ENCODE data around the gene PDGFD. TPM values are rescaled to one million over a fixed set of nuclear protein-coding genes. Genes with fewer than 3 reads are reported as not detected.

The PDGFD gene
- total RNA-seq, 1 donor from 2014 or later, result 2.2 TPM

DNA sequence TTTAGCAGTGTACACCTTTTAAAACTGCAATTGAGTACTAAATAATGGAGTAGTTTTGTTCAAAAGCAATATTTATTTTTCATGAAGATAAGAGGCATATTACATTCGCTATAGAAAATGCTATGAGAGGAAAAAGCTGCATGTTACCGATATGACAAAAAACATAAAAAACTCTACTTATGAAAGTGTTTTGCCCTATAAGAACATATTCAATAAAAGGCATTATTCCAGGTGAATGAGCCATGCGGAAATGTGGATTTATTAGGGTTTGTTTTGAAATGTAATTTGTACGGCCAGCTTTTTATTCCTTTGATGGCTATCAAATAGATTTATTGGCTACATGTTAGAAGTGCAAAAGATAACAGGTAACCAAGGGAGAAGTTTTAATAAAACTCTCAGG, 256.8 kb downstream of the PDGFD start:
- H3K27me3 Mint-ChIP-seq (ENCODE audit: unreplicated experiment), result no peaks in the 10 kb centered on the region
- no peak for DNase-seq (ENCODE audit: extremely low spot score, unreplicated experiment)
- no peaks in the 10 kb centered on the region for H3K9me3 Mint-ChIP-seq (ENCODE audit: unreplicated experiment)
- H3K4me1 Mint-ChIP-seq (ENCODE audit: unreplicated experiment), result peaks cover 13% of the 10 kb centered on the region
- H3K36me3 Mint-ChIP-seq (ENCODE audit: unreplicated experiment), result no peaks in the 10 kb centered on the region
- no peak overlapping the region for H3K4me3 Mint-ChIP-seq (ENCODE audit: unreplicated experiment)
- H3K27ac Mint-ChIP-seq (ENCODE audit: unreplicated experiment), result no peak overlapping the region
- TF ChIP-seq, protein P1, sequence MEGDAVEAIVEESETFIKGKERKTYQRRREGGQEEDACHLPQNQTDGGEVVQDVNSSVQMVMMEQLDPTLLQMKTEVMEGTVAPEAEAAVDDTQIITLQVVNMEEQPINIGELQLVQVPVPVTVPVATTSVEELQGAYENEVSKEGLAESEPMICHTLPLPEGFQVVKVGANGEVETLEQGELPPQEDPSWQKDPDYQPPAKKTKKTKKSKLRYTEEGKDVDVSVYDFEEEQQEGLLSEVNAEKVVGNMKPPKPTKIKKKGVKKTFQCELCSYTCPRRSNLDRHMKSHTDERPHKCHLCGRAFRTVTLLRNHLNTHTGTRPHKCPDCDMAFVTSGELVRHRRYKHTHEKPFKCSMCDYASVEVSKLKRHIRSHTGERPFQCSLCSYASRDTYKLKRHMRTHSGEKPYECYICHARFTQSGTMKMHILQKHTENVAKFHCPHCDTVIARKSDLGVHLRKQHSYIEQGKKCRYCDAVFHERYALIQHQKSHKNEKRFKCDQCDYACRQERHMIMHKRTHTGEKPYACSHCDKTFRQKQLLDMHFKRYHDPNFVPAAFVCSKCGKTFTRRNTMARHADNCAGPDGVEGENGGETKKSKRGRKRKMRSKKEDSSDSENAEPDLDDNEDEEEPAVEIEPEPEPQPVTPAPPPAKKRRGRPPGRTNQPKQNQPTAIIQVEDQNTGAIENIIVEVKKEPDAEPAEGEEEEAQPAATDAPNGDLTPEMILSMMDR (IDR thresholded peaks at IDR 0.05), result no peak

DNA sequence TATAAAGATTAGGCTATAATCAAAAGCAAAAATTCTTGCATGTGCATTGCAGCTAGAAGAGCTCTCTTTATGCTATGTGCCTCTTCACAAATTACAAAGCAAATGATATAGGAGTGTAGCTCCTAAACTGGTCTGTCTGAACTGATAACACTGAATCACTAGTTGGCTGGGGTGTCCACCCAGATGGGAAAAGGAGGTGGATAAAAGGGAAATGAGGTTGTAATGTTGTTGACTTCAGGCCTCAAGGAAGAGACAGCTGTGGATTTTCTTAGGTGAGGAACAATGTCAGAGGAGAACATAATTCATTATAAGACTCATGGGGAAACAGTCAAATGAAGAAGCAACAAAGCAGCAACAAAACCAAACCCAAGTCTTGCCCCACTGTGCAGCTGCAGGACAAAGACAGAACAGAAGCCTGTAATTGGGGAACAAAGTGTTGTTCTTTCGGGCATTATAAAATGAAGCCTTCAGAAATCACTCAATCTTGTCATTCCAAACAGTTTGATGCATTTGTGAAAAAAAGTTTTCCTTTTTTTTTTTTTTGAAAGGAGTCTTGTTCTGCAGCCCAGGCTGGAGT, 257.6 kb downstream of the PDGFD start:
- Mint-ChIP-seq H3K27me3 (ENCODE audit: unreplicated experiment) (no peaks in the 10 kb centered on the region), H3K9me3 (ENCODE audit: unreplicated experiment) (no peaks in the 10 kb centered on the region), H3K4me1 (ENCODE audit: unreplicated experiment) (peaks cover 13% of the 10 kb centered on the region), H3K27ac (ENCODE audit: unreplicated experiment) (no peak overlapping the region), H3K4me3 (ENCODE audit: unreplicated experiment) (no peak overlapping the region), H3K36me3 (ENCODE audit: unreplicated experiment) (no peaks in the 10 kb centered on the region)
- TF ChIP-seq, protein P1 (IDR thresholded peaks at IDR 0.05), result no peak
- DNase-seq (ENCODE audit: extremely low spot score, unreplicated experiment), result no peak

DNA sequence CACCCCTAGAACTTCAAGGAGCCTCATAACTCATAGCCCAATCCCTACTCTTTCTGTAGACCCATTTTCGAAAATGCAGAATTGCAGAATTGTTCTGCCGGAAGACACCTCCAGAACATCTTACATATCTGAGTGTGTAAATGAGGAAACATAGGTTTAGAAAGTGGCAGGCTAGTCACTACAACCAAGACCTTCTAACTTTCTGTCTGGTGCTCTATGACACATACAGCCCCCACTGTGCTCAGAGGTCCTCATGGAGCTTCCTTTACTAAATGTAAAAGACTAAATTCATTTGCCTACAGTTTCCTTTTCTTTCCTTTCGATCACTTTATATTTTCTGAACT, 259.7 kb downstream of the PDGFD start:
- no peaks in the 10 kb centered on the region for H3K27me3 Mint-ChIP-seq (ENCODE audit: unreplicated experiment)
- H3K36me3 Mint-ChIP-seq (ENCODE audit: unreplicated experiment), result no peaks in the 10 kb centered on the region
- H3K4me1 Mint-ChIP-seq (ENCODE audit: unreplicated experiment), result peaks cover 13% of the 10 kb centered on the region
- no peak overlapping the region for H3K27ac Mint-ChIP-seq (ENCODE audit: unreplicated experiment)
- H3K4me3 Mint-ChIP-seq (ENCODE audit: unreplicated experiment), result no peak overlapping the region
- TF ChIP-seq, protein P1 (IDR thresholded peaks at IDR 0.05), result no peak
- DNase-seq (ENCODE audit: extremely low spot score, unreplicated experiment), result no peak
- H3K9me3 Mint-ChIP-seq (ENCODE audit: unreplicated experiment), result no peaks in the 10 kb centered on the region

DNA sequence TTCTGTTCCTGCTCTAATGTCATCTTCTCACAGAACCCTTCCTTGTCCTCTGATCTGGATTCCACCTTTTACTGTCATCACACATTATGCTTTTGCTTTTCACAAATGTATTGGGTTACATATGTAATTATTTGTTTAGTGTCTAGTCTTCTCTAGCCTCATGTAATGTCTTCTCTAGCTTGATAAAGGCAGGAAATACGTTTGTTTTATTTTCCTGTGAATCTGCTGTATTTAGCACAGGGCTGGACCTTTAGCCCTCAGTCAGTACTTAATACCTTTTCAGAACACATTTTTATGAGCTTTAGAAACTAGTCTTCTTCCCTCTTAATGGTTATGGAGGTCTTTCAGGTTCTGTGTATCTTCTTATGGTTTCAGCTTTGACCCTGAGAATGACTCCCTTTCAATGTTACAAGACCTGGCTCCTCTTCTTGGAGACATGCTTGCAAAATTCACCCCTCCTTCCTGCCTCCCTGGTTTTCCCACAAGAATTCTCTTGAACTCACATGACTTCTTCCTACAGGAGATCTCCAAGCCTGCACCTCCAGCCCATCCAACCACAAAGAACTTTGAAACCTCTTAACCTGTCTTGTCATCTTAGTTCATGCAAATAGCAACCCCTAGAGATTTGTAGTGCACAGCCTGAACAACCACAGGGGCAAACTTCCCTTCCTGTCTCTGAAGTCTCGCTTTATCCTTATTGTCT, 260.2 kb downstream of the PDGFD start:
- DNase-seq (ENCODE audit: extremely low spot score, unreplicated experiment), result no peak
- no peak overlapping the region for H3K27ac Mint-ChIP-seq (ENCODE audit: unreplicated experiment)
- H3K27me3 Mint-ChIP-seq (ENCODE audit: unreplicated experiment), result no peaks in the 10 kb centered on the region
- no peaks in the 10 kb centered on the region for H3K9me3 Mint-ChIP-seq (ENCODE audit: unreplicated experiment)
- TF ChIP-seq, protein P1 (IDR thresholded peaks at IDR 0.05), result no peak
- no peaks in the 10 kb centered on the region for H3K36me3 Mint-ChIP-seq (ENCODE audit: unreplicated experiment)
- no peak overlapping the region for H3K4me3 Mint-ChIP-seq (ENCODE audit: unreplicated experiment)
- H3K4me1 Mint-ChIP-seq (ENCODE audit: unreplicated experiment), result peaks cover 13% of the 10 kb centered on the region

DNA sequence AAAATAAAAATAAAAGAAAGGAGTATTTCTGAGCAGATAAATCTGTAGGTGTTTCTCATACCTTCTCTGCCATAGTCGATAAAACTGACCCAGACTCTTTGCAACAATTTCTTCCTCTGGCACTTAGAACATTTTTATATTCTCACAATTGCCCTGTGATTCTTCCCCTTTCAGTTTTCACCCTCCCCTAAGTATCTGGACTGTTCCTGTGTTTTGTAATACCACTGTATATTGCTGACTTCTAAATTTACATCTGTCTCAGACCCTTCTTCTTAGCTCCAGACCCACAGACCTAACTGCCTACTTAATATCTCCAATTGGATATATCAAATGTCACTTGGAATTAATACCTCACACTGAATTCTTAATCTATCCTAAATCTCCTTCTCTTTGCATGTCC, 261.0 kb downstream of the PDGFD start:
- no peaks in the 10 kb centered on the region for H3K36me3 Mint-ChIP-seq (ENCODE audit: unreplicated experiment)
- TF ChIP-seq, protein P1 (IDR thresholded peaks at IDR 0.05), result no peak
- DNase-seq (ENCODE audit: extremely low spot score, unreplicated experiment), result no peak

More for the DNA sequence above, 261.0 kb downstream of the PDGFD start:
- Mint-ChIP-seq H3K4me1 (ENCODE audit: unreplicated experiment) (peaks cover 8% of the 10 kb centered on the region), H3K4me3 (ENCODE audit: unreplicated experiment) (no peak overlapping the region), H3K27ac (ENCODE audit: unreplicated experiment) (no peak overlapping the region), H3K27me3 (ENCODE audit: unreplicated experiment) (no peaks in the 10 kb centered on the region), H3K9me3 (ENCODE audit: unreplicated experiment) (no peaks in the 10 kb centered on the region)

Data from osteocyte (in vitro differentiated cells).